GM18507 (cell line): Measurements from ENCODE around the gene IQSEC1.
"Not testable (repeated sequence)": the region's sequence is repeated elsewhere in the genome, so short reads cannot be mapped to it uniquely, and the experiment has no call there.

Experiments used
- DNase-seq: peaks from one replicate; pipeline ENCODE4 v3.0.0; 2011; ENCODE audit warnings: low read depth; ENCODE audit not compliant: insufficient read length; ENCODE audit errors: extremely low spot score
- FAIRE-seq: peaks from 2 replicates; lab custom pipeline; 2011; peaks lifted over from hg19 to GRCh38; lab: Jason Lieb, UNC

IQSEC1 gene

GRCh38 chr3:12882336-12883310, 190.6 kb downstream of the IQSEC1 start:
- FAIRE-seq (peak; percentile 21), DNase-seq (no peak)

- FAIRE-seq: peak; percentile 38
- DNase-seq: not testable (repeated sequence)
These were observed 191.4 kb downstream of the IQSEC1 start for GRCh38 chr3:12881858-12882257.

- FAIRE-seq: no peak
These were observed 193.9 kb downstream of the IQSEC1 start for GRCh38 chr3:12879191-12879815.

GRCh38 chr3:12878758-12879157, 194.5 kb downstream of the IQSEC1 start:
- not testable (repeated sequence) for FAIRE-seq, DNase-seq

More at GRCh38 chr3:12879191-12879815, 193.9 kb downstream of the IQSEC1 start:
- DNase-seq: no peak

GRCh38 chr3:12878141-12878574, 195.1 kb downstream of the IQSEC1 start:
- FAIRE-seq: no peak
- no peak for DNase-seq

GRCh38 chr3:12877040-12877439, 196.2 kb downstream of the IQSEC1 start:
- no peak for DNase-seq
- no peak for FAIRE-seq

- FAIRE-seq: no peak
- DNase-seq: no peak
These were observed 197.1 kb downstream of the IQSEC1 start for GRCh38 chr3:12875857-12876836.

GRCh38 chr3:12871404-12871983, 201.7 kb downstream of the IQSEC1 start:
- DNase-seq (no peak), FAIRE-seq (no peak)

GRCh38 chr3:12870942-12871341, 202.3 kb downstream of the IQSEC1 start:
- DNase-seq (no peak), FAIRE-seq (peak; percentile 71)

GRCh38 chr3:12869035-12869621, 204.1 kb downstream of the IQSEC1 start:
- FAIRE-seq: no peak

GRCh38 chr3:12868039-12869034, 204.9 kb downstream of the IQSEC1 start:
- DNase-seq (no peak), FAIRE-seq (peak; percentile 89)

More at GRCh38 chr3:12869035-12869621, 204.1 kb downstream of the IQSEC1 start:
- no peak for DNase-seq

GRCh38 chr3:12866836-12867235, 206.4 kb downstream of the IQSEC1 start:
- FAIRE-seq (no peak), DNase-seq (no peak)

GRCh38 chr3:12865271-12865670, 208.0 kb downstream of the IQSEC1 start:
- no peak for DNase-seq
- FAIRE-seq: no peak

- FAIRE-seq (no peak), DNase-seq (no peak)
These were observed 210.8 kb downstream of the IQSEC1 start for GRCh38 chr3:12862387-12862786.

GRCh38 chr3:12861611-12862010, 211.6 kb downstream of the IQSEC1 start:
- DNase-seq (no peak), FAIRE-seq (no peak)

- DNase-seq (no peak), FAIRE-seq (no peak)
These were observed 213.4 kb downstream of the IQSEC1 start for GRCh38 chr3:12859840-12860239.

- DNase-seq (no peak), FAIRE-seq (no peak)
These were observed 216.6 kb downstream of the IQSEC1 start for GRCh38 chr3:12856626-12857025.

GRCh38 chr3:12854565-12854964, 218.7 kb downstream of the IQSEC1 start:
- FAIRE-seq: no peak
- no peak for DNase-seq
